Caco-2 (cell line): Measurements from ENCODE around the gene HACD2. TPM values are rescaled to one million over a fixed set of nuclear protein-coding genes. Genes with fewer than 3 reads are reported as not detected.
"Not testable (repeated sequence)": the region's sequence is repeated elsewhere in the genome, so short reads cannot be mapped to it uniquely, and the experiment has no call there.

ENCODE experiments used
- BruUV-seq: library from RNA; stranded (reverse); fragments of 400-500 nt; replicated peaks from 2 replicates; lab custom pipeline; 2021; lab: Mats Ljungman, UMichigan
- CTCF ChIA-PET: fragments of 300-600 bp; sonication (Branson Sonifier 250); formaldehyde crosslinking; loops from one replicate; lab custom pipeline; 2022; ENCODE audit warnings: antibody characterized with exemption; lab: Charles Lee
- POLR2A ChIA-PET: fragments of 300-600 bp; sonication (Branson Sonifier 250); formaldehyde crosslinking; loops from one replicate; lab custom pipeline; 2022; ENCODE audit warnings: antibody characterized with exemption; lab: Charles Lee
- DNase-seq, 2 experiments: peaks; one replicate each; pipeline versions ENCODE4 v3.0.0 to v3.0.0-alpha.2; 2020 to 2022
- H3K27me3 ChIP-seq: replicated peaks from 2 replicates; pipeline ENCODE4 v1.6.0; 2011; ENCODE audit warnings: low read length; ENCODE audit not compliant: control insufficient read depth, insufficient read depth
- H3K36me3 ChIP-seq: 2 replicates; pipeline ENCODE4 v1.5.1; 2011; ENCODE audit warnings: low read length; ENCODE audit not compliant: control insufficient read depth, insufficient read depth
- H3K4me1 ChIP-seq: fragments of 250-450 bp; sonication (Bioruptor Pico); 2 replicates; pipeline ENCODE4 v1.5.1; 2020; ENCODE audit warnings: mild to moderate bottlenecking
- H3K4me3 ChIP-seq: 2 replicates; pipeline ENCODE4 v1.5.1; 2011; ENCODE audit warnings: low read depth, mild to moderate bottlenecking, control low read depth, low read length
- H3K9me3 ChIP-seq: fragments of 250-450 bp; sonication (Bioruptor Pico); 2 replicates; pipeline ENCODE4 v1.5.1; 2020; ENCODE audit warnings: mild to moderate bottlenecking, moderate library complexity
- H3K27ac Mint-ChIP-seq: one replicate; pipeline ENCODE4 v1.8.0; 2022; ENCODE audit warnings: mixed read lengths; ENCODE audit not compliant: unreplicated experiment
- H3K27me3 Mint-ChIP-seq: one replicate; pipeline ENCODE4 v1.8.0; 2022; ENCODE audit warnings: mixed read lengths; ENCODE audit not compliant: insufficient read depth, unreplicated experiment
- H3K36me3 Mint-ChIP-seq: one replicate; pipeline ENCODE4 v1.8.0; 2022; ENCODE audit warnings: mild to moderate bottlenecking, mixed read lengths; ENCODE audit not compliant: insufficient read depth, unreplicated experiment
- H3K4me1 Mint-ChIP-seq: one replicate; pipeline ENCODE4 v1.8.0; 2022; ENCODE audit warnings: low read depth, mixed read lengths; ENCODE audit not compliant: unreplicated experiment
- H3K4me3 Mint-ChIP-seq: one replicate; pipeline ENCODE4 v1.8.0; 2022; ENCODE audit warnings: mild to moderate bottlenecking, moderate library complexity, mixed read lengths; ENCODE audit not compliant: unreplicated experiment
- H3K9me3 Mint-ChIP-seq: one replicate; pipeline ENCODE4 v1.8.0; 2022; ENCODE audit warnings: mixed read lengths; ENCODE audit not compliant: unreplicated experiment
- CTCF ChIP-seq, 2 experiments: fragments of 200-600 bp in 1 of 2; IDR thresholded peaks; 1 replicate in 1 of 2; 2 replicates in 1 of 2; pipeline versions ENCODE4 v1.5.1 to v1.8.0; 2011 to 2022; ENCODE audit warnings: antibody characterized with exemption in 1 of 2, control low read depth in 1 of 2, inconsistent platforms in 1 of 2, low read depth in 1 of 2, low read length in 1 of 2, mild to moderate bottlenecking in 1 of 2, moderate library complexity in 1 of 2; ENCODE audit not compliant: insufficient read depth in 1 of 2, severe bottlenecking in 1 of 2, unreplicated experiment in 1 of 2
- intact Hi-C: fragments of 100-400 bp; cut with micrococcal nuclease; formaldehyde crosslinking; loops from one replicate; pipeline ENCODE4 v1.10.0; 2022; ENCODE audit not compliant: unreplicated experiment
- total RNA-seq: library from RNA; stranded (reverse); gene quantifications from 2 replicates; pipeline ENCODE4 v1.2.3, GENCODE V29; 2022

Gene HACD2
- total RNA-seq, 1 experiment from 2014 or later, result 92.5 TPM

- no peaks in the 10 kb centered on the region; the same call in 1 of the 2 replicates for H3K36me3 ChIP-seq
- CTCF ChIA-PET, result no interaction called here
Observed at GRCh38 chr3:123491966-123492587, 92.8 kb downstream of the HACD2 start.

DNA sequence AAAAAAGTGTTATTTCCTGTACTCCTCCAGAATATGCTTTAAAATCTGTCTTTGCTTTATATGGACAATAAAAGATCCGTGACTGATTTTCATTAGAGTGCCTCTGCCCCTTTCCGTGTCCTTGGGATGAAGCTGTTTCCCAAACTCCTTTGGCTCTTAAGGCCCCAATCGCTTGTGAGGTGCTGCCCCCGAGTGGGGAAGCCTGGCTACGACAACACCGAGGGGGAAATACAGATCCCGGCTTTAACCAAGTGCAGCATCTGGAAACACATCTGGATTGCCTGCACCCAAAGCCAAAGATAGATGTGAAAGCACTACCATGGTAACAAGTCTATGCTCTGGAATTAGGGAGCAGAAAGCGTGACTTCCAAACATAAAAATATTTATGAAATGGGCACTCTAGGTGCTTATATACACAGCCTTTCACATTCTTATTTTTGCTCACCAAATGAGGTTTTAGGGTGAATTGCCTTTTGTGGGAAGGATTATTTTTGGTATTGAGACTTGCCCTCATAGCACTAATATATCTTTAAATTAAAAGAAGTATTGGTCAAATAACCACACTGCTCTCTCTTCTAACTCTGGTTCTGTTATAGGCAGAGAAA lies 95.4 kb downstream of the HACD2 start:
- Mint-ChIP-seq H3K36me3 (peaks cover 46% of the 10 kb centered on the region), H3K9me3 (no peaks in the 10 kb centered on the region), H3K4me3 (no peak overlapping the region), H3K27ac (no peak overlapping the region), H3K4me1 (no peaks in the 10 kb centered on the region), H3K27me3 (no peaks in the 10 kb centered on the region)
- no TSS peak for BruUV-seq
- DNase-seq, result peak; percentile 58 to 81
- no peaks in the 10 kb centered on the region for H3K36me3 ChIP-seq
- ChIA-PET POLR2A (no interaction called here), CTCF (interaction anchor here (0.6 to 1.0 kb wide), 8 partner anchors 39 to 565 kb away, joined by 3 to 10 read pairs (median 4); partner anchors contain the start of gene ADCY5)
- peak; percentile 82 to 90 for TF ChIP-seq CTCF (IDR thresholded peaks at IDR 0.05; ENCODE audit: insufficient read depth in 1 of 2, low read depth in 1 of 2, low read length in 1 of 2, severe bottlenecking in 1 of 2, unreplicated experiment in 1 of 2)
- H3K9me3 ChIP-seq, result no peaks in the 10 kb centered on the region
- H3K27me3 ChIP-seq, result no peaks in the 10 kb centered on the region
- intact Hi-C loops, result loop anchor here (1.0 kb wide), 2 partner anchors 38 to 160 kb away; no protein-coding TSS in a partner anchor
- H3K4me1 ChIP-seq, result no peaks in the 10 kb centered on the region
- H3K4me3 ChIP-seq, result no peak overlapping the region

More at GRCh38 chr3:123491966-123492587, 92.8 kb downstream of the HACD2 start:
- Mint-ChIP-seq H3K9me3 (no peaks in the 10 kb centered on the region), H3K36me3 (peaks cover 52% of the 10 kb centered on the region), H3K27me3 (no peaks in the 10 kb centered on the region), H3K4me3 (no peak overlapping the region), H3K4me1 (no peaks in the 10 kb centered on the region), H3K27ac (no peak overlapping the region)
- intact Hi-C loops, result no loop called here
- no peaks in the 10 kb centered on the region for H3K9me3 ChIP-seq
- no peaks in the 10 kb centered on the region for H3K27me3 ChIP-seq
- POLR2A ChIA-PET, result no interaction called here
- TF ChIP-seq CTCF (IDR thresholded peaks at IDR 0.05; ENCODE audit: insufficient read depth in 1 of 2, low read depth in 1 of 2, low read length in 1 of 2, severe bottlenecking in 1 of 2, unreplicated experiment in 1 of 2), result no peak
- BruUV-seq, result no TSS peak
- DNase-seq, result no peak
- H3K4me1 ChIP-seq, result no peaks in the 10 kb centered on the region
- no peak overlapping the region for H3K4me3 ChIP-seq

GRCh38 chr3:123488645-123489347 lies 96.1 kb downstream of the HACD2 start:
- intact Hi-C loops, result loop anchor here (1.0 kb wide), 2 partner anchors 37 to 159 kb away; no protein-coding TSS in a partner anchor
- DNase-seq, result no peak
- Histone ChIP-seq H3K4me3 (no peak overlapping the region), H3K4me1 (no peaks in the 10 kb centered on the region), H3K9me3 (no peaks in the 10 kb centered on the region), H3K27me3 (no peaks in the 10 kb centered on the region), H3K36me3 (no peaks in the 10 kb centered on the region)
- Mint-ChIP-seq H3K4me1 (no peaks in the 10 kb centered on the region), H3K27me3 (no peaks in the 10 kb centered on the region), H3K4me3 (no peak overlapping the region), H3K9me3 (no peaks in the 10 kb centered on the region), H3K36me3 (peaks cover 46% of the 10 kb centered on the region), H3K27ac (no peak overlapping the region)
- TF ChIP-seq CTCF (IDR thresholded peaks at IDR 0.05; ENCODE audit: insufficient read depth in 1 of 2, low read depth in 1 of 2, low read length in 1 of 2, severe bottlenecking in 1 of 2, unreplicated experiment in 1 of 2), result no peak
- POLR2A ChIA-PET, result no interaction called here
- CTCF ChIA-PET, result interaction anchor here (1.0 kb wide), 7 partner anchors 38 to 162 kb away, joined by 3 to 10 read pairs (median 5); partner anchors contain the start of gene ADCY5
- BruUV-seq, result no TSS peak

DNA sequence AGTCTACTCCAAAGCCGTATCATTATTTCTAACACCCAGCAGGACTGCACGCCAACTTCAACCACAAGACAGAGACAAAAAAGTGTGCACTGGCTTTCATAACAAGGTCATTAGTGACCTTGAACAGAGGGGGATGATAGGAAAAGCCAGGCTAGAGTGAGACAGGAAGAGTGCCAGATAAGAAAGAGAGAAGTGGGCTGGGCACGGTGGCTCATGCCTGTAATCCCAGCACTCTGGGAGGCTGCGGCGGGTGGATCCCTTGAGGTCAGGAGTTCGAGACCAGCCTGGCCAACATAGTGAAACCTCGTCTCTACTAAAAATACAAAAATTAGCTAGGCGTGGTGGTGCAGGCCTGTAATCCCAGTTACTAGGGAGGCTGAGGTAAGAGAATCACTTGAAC lies 97.8 kb downstream of the HACD2 start:
- H3K36me3 Mint-ChIP-seq, result peaks cover 32% of the 10 kb centered on the region
- POLR2A ChIA-PET, result not testable (repeated sequence)

More for the DNA sequence above, 97.8 kb downstream of the HACD2 start:
- H3K4me1 Mint-ChIP-seq, H3K4me3 Mint-ChIP-seq, H3K27me3 Mint-ChIP-seq, H3K9me3 ChIP-seq, H3K27me3 ChIP-seq, H3K9me3 Mint-ChIP-seq, BruUV-seq, intact Hi-C loops, H3K4me3 ChIP-seq, CTCF ChIA-PET, H3K36me3 ChIP-seq, DNase-seq, H3K27ac Mint-ChIP-seq, H3K4me1 ChIP-seq: not testable (repeated sequence)
